ENCODE measurements around the gene THRB. TPM values are rescaled to one million over a fixed set of nuclear protein-coding genes. Genes with fewer than 3 reads are reported as not detected.

Gene THRB
- total and polyA plus RNA-seq, 9 of the 15 experiments (the other 6 are each of a cell fraction or from before 2014, with no cell fraction given), result 1.7 to 14.9 (median 6.9) TPM

GRCh38 chr3:24496529-24497482 lies 2.2 kb upstream of the THRB start (continued):
- no peak for TF ChIP-seq ARID3A (IDR thresholded peaks at IDR 0.05; ENCODE audit: borderline replicate concordance, low read depth, low read length)
- no peak for TF ChIP-seq SMARCC2 (IDR thresholded peaks at IDR 0.05; ENCODE audit: low read depth)
- TF ChIP-seq HSF4 (CRISPR knock-in tag; IDR thresholded peaks at IDR 0.05; ENCODE audit: borderline replicate concordance), result peak; percentile 83; the same call in 1 of the 2 replicates
- TF ChIP-seq MNT (conservative IDR thresholded peaks at IDR 0.05), result no peak
- TF ChIP-seq KDM4B (IDR thresholded peaks at IDR 0.05; ENCODE audit: borderline replicate concordance in 2 of 2, low read depth in 1 of 2), result no peak
- TF ChIP-seq EP300 (IDR thresholded peaks at IDR 0.05; ENCODE audit: low read length), result no peak
- no peak for TF ChIP-seq POLR2B (IDR thresholded peaks at IDR 0.05; ENCODE audit: low read depth, partially characterized antibody)
- no peak for TF ChIP-seq ZNF75A (CRISPR knock-in tag; IDR thresholded peaks at IDR 0.05)
- TF ChIP-seq TARDBP (IDR thresholded peaks at IDR 0.05), result no peak
- no peak for TF ChIP-seq GTF2E2 (tag; IDR thresholded peaks at IDR 0.05)
- TF ChIP-seq MTF1 (CRISPR knock-in tag; IDR thresholded peaks at IDR 0.05; ENCODE audit: borderline replicate concordance), result no peak
- TF ChIP-seq MYC (IDR thresholded peaks at IDR 0.05; ENCODE audit: low read depth, low read length), result 0 out of 2 replicates have a peak, but pooled peaks have one; percentile 28
- peak; percentile 42; the same call in 1 of the 2 replicates for TF ChIP-seq MYC (CRISPR knock-in tag; IDR thresholded peaks at IDR 0.05; ENCODE audit: borderline replicate concordance, low read depth)
- no peak for TF ChIP-seq CBX2 (IDR thresholded peaks at IDR 0.05; ENCODE audit: insufficient read depth, low read length, poor library complexity, severe bottlenecking)
- peak; percentile 79 for TF ChIP-seq ZFX (CRISPR knock-in tag; IDR thresholded peaks at IDR 0.05)
- no peak for TF ChIP-seq THRB (CRISPR knock-in tag; conservative IDR thresholded peaks at IDR 0.05)
- TF ChIP-seq CREB3L1 (IDR thresholded peaks at IDR 0.05; ENCODE audit: borderline replicate concordance, low read depth), result no peak
- TF ChIP-seq KAT7 (CRISPR knock-in tag; IDR thresholded peaks at IDR 0.05; ENCODE audit: borderline replicate concordance), result no peak
- TF ChIP-seq SRSF9 (IDR thresholded peaks at IDR 0.05; ENCODE audit: borderline replicate concordance, low read depth, low read length), result no peak
- no peak for TF ChIP-seq POLR2G (IDR thresholded peaks at IDR 0.05; ENCODE audit: low read depth, low read length)
- TF ChIP-seq ZBTB8A (IDR thresholded peaks at IDR 0.05; ENCODE audit: partially characterized antibody), result no peak

Measured in K562 (cell line).